HEK293 (cell line): ENCODE measurements around the gene RCAN2.

Experiments used
- FEZF1 ChIP-seq: fragments of 450-650 bp; formaldehyde crosslinking; IDR thresholded peaks from 2 replicates; pipeline ENCODE4 v1.5.1; 2016; ENCODE audit warnings: missing biosample characterization, missing genetic modification characterization
- GFI1B ChIP-seq: fragments of 450-650 bp; formaldehyde crosslinking; IDR thresholded peaks from 2 replicates; pipeline ENCODE4 v1.5.1; 2016; ENCODE audit warnings: missing biosample characterization, missing genetic modification characterization
- HOXC10 ChIP-seq: sonication (generic); formaldehyde crosslinking; IDR thresholded peaks from 2 replicates; pipeline ENCODE4 v1.8.1; 2023; ENCODE audit warnings: mild to moderate bottlenecking, missing genetic modification reagents
- KLF17 ChIP-seq: fragments of 450-650 bp; formaldehyde crosslinking; IDR thresholded peaks from 2 replicates; pipeline ENCODE4 v1.5.1; 2016; ENCODE audit warnings: missing biosample characterization, missing genetic modification characterization
- KLF8 ChIP-seq: fragments of 450-650 bp; formaldehyde crosslinking; IDR thresholded peaks from 2 replicates; pipeline ENCODE4 v1.5.1; 2016; ENCODE audit warnings: missing biosample characterization, missing genetic modification characterization
- MYNN ChIP-seq: fragments of 450-650 bp; formaldehyde crosslinking; IDR thresholded peaks from 2 replicates; pipeline ENCODE4 v1.5.1; 2016; ENCODE audit warnings: missing biosample characterization, missing genetic modification characterization, borderline replicate concordance
- RBAK ChIP-seq: fragments of 450-650 bp; formaldehyde crosslinking; IDR thresholded peaks from 2 replicates; pipeline ENCODE4 v1.5.1; 2016; ENCODE audit warnings: missing biosample characterization, missing genetic modification characterization
- SP3 ChIP-seq: fragments of 450-650 bp; formaldehyde crosslinking; IDR thresholded peaks from 2 replicates; pipeline ENCODE4 v1.5.1; 2016; ENCODE audit warnings: missing biosample characterization, missing genetic modification characterization
- TCF7L2 ChIP-seq: IDR thresholded peaks from 2 replicates; pipeline ENCODE4 v1.6.1; 2011; ENCODE audit warnings: low read depth, mild to moderate bottlenecking, inconsistent platforms, low read length, moderate library complexity, borderline replicate concordance
- YY1 ChIP-seq: fragments of 450-650 bp; formaldehyde crosslinking; IDR thresholded peaks from 2 replicates; pipeline ENCODE4 v1.5.1; 2018; ENCODE audit warnings: missing biosample characterization, missing genetic modification characterization
- ZBTB21 ChIP-seq: fragments of 450-650 bp; formaldehyde crosslinking; IDR thresholded peaks from 2 replicates; pipeline ENCODE4 v1.5.1; 2017; ENCODE audit warnings: missing biosample characterization, missing genetic modification characterization
- ZBTB48 ChIP-seq: fragments of 450-650 bp; formaldehyde crosslinking; IDR thresholded peaks from 2 replicates; pipeline ENCODE4 v1.5.1; 2016; ENCODE audit warnings: missing biosample characterization, missing genetic modification characterization
- ZBTB6 ChIP-seq: fragments of 450-650 bp; formaldehyde crosslinking; IDR thresholded peaks from 2 replicates; pipeline ENCODE4 v1.5.1; 2017; ENCODE audit warnings: missing biosample characterization, missing genetic modification characterization
- ZNF169 ChIP-seq: fragments of 450-650 bp; formaldehyde crosslinking; IDR thresholded peaks from 2 replicates; pipeline ENCODE4 v1.5.1; 2016; ENCODE audit warnings: missing biosample characterization, missing genetic modification characterization
- ZNF184 ChIP-seq: fragments of 450-650 bp; IDR thresholded peaks from 2 replicates; pipeline ENCODE4 v1.5.1; 2018; ENCODE audit warnings: missing biosample characterization, mild to moderate bottlenecking, missing genetic modification characterization
- ZNF341 ChIP-seq: fragments of 450-650 bp; formaldehyde crosslinking; IDR thresholded peaks from 2 replicates; pipeline ENCODE4; 2016; ENCODE audit warnings: low read depth, missing biosample characterization, missing genetic modification characterization
- ZNF366 ChIP-seq: fragments of 450-650 bp; formaldehyde crosslinking; conservative IDR thresholded peaks from 2 replicates; pipeline ENCODE4 v1.5.1; 2016; ENCODE audit warnings: missing biosample characterization, missing genetic modification characterization
- ZNF398 ChIP-seq: fragments of 450-650 bp; formaldehyde crosslinking; IDR thresholded peaks from 2 replicates; pipeline ENCODE4 v1.5.1; 2017; ENCODE audit warnings: missing biosample characterization, missing genetic modification characterization
- ZNF404 ChIP-seq: fragments of 450-650 bp; formaldehyde crosslinking; IDR thresholded peaks from 2 replicates; pipeline ENCODE4 v1.5.1; 2017; ENCODE audit warnings: missing biosample characterization, missing genetic modification characterization
- ZNF423 ChIP-seq: fragments of 450-650 bp; formaldehyde crosslinking; IDR thresholded peaks from 2 replicates; pipeline ENCODE4 v1.5.1; 2016; ENCODE audit warnings: missing biosample characterization, missing genetic modification characterization
- ZNF433 ChIP-seq: fragments of 450-650 bp; formaldehyde crosslinking; IDR thresholded peaks from 2 replicates; pipeline ENCODE4 v1.5.1; 2016; ENCODE audit warnings: missing biosample characterization, missing genetic modification characterization, low read depth
- ZNF449 ChIP-seq: fragments of 450-650 bp; formaldehyde crosslinking; IDR thresholded peaks from 2 replicates; pipeline ENCODE4 v1.5.1; 2017; ENCODE audit warnings: missing biosample characterization, mild to moderate bottlenecking, missing genetic modification characterization, moderate library complexity
- ZNF580 ChIP-seq: fragments of 450-650 bp; formaldehyde crosslinking; IDR thresholded peaks from 2 replicates; pipeline ENCODE4 v1.5.1; 2016; ENCODE audit warnings: missing biosample characterization, missing genetic modification characterization
- ZNF585B ChIP-seq: fragments of 450-650 bp; formaldehyde crosslinking; IDR thresholded peaks from 2 replicates; pipeline ENCODE4 v1.5.1; 2016; ENCODE audit warnings: missing biosample characterization, missing genetic modification characterization
- ZNF610 ChIP-seq: fragments of 450-650 bp; formaldehyde crosslinking; IDR thresholded peaks from 2 replicates; pipeline ENCODE4 v1.5.1; 2016; ENCODE audit warnings: missing biosample characterization, missing genetic modification characterization, borderline replicate concordance
- ZNF621 ChIP-seq: fragments of 450-650 bp; formaldehyde crosslinking; IDR thresholded peaks from 2 replicates; pipeline ENCODE4 v1.5.1; 2017; ENCODE audit warnings: missing biosample characterization, missing genetic modification characterization
- ZNF658 ChIP-seq: fragments of 450-650 bp; formaldehyde crosslinking; IDR thresholded peaks from 2 replicates; pipeline ENCODE4; 2016; ENCODE audit warnings: missing biosample characterization, missing genetic modification characterization
- ZNF670 ChIP-seq: fragments of 450-650 bp; formaldehyde crosslinking; IDR thresholded peaks from 2 replicates; pipeline ENCODE4 v1.5.1; 2016; ENCODE audit warnings: missing biosample characterization, missing genetic modification characterization, low read depth
- ZNF785 ChIP-seq: fragments of 450-650 bp; formaldehyde crosslinking; IDR thresholded peaks from 2 replicates; pipeline ENCODE4 v1.5.1; 2016; ENCODE audit warnings: missing biosample characterization, missing genetic modification characterization
- ZNF843 ChIP-seq: fragments of 450-650 bp; formaldehyde crosslinking; IDR thresholded peaks from 2 replicates; pipeline ENCODE4 v1.5.1; 2016; ENCODE audit warnings: missing biosample characterization, missing genetic modification characterization
- TF ChIP-seq, protein P1 (sequence below): fragments of 450-650 bp; formaldehyde crosslinking; IDR thresholded peaks from 2 replicates; pipeline ENCODE4 v1.5.1; 2016; ENCODE audit warnings: missing biosample characterization, missing genetic modification characterization
- TF ChIP-seq, protein P2 (sequence below): fragments of 450-650 bp; formaldehyde crosslinking; IDR thresholded peaks from 2 replicates; pipeline ENCODE4 v1.5.1; 2016; ENCODE audit warnings: missing biosample characterization, missing genetic modification characterization

The RCAN2 gene

DNA sequence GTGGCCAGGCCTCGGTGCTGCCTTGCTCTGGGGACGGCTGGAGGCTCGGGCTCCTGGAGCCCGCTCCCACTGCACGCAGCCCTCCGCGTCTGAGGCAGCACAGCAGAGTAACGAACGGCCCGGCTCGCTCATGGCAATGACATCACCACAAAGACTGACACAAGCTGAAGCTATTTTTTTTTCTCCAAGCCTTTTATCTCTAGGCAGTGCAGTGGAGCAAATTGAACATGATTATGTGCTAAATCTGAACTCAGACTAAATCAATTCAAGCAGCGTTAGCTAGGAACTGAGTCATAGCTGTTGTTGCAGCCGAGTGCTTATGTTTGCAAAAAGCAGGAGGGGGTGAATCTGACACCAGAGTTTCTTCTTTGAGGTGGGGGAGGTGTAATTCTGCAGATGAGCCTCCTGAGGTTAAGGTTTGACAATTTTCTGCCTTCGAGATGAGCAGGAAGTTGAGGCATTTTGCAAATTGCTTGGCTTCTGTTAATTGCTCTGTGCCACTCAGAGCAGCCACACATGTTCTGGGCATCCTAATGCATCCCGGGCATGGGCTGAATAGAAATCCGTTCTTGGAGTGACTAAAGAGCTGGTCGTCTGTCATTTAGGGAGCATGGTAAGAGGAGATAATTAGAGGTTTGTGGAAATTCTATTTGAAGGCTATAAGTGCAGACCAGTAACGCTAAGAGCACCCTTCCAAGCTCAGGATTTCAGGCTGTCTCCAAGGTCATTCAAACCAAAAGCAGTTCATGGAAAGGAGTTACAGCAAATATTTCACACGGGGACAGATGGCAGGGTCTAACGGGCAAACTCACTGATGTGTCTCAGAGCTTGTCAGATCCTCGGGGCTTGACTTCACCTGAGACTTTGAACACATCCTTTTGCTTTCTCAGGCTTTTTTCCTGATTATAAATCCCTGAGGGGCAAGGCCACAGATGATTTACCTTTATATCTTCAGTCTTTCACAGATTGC lies 165.4 kb downstream of the RCAN2 start (continued):
- TF ChIP-seq ZNF398 (tag by site-specific recombination) (peak; percentile 17; the same call in 1 of the 2 replicates), ZNF449 (tag by site-specific recombination) (no peak; the same call in 1 of the 2 replicates), ZNF843 (tag by site-specific recombination) (peak; percentile 73), ZBTB48 (tag by site-specific recombination) (no peak), ZNF658 (tag by site-specific recombination) (no peak), ZBTB6 (no peak), ZNF366 (peak; percentile 76), TCF7L2 (peak; percentile 81), ZBTB21 (peak; percentile 84), ZNF785 (tag by site-specific recombination) (no peak), ZNF580 (tag by site-specific recombination) (no peak), MYNN (no peak), ZNF621 (tag by site-specific recombination) (no peak), YY1 (tag by site-specific recombination) (no peak), ZNF585B (no peak), ZNF341 (tag by site-specific recombination) (peak; percentile 74; the same call in 1 of the 2 replicates), SP3 (tag by site-specific recombination) (no peak), RBAK (peak; percentile 99), ZNF423 (tag by site-specific recombination) (no peak), ZNF184 (tag by site-specific recombination) (0 out of 2 replicates have a peak, but pooled peaks have one; percentile 18), ZNF433 (tag by site-specific recombination) (no peak), HOXC10 (no peak), ZNF670 (no peak), FEZF1 (tag by site-specific recombination) (0 out of 2 replicates have a peak, but pooled peaks have one; percentile 29), GFI1B (tag by site-specific recombination) (peak; percentile 99), ZNF610 (tag by site-specific recombination) (no peak), ZNF404 (no peak), KLF17 (0 out of 2 replicates have a peak, but pooled peaks have one; percentile 51), ZNF169 (tag by site-specific recombination) (no peak), KLF8 (tag by site-specific recombination) (peak; percentile 21; the same call in 1 of the 2 replicates)
- TF ChIP-seq, protein P1, sequence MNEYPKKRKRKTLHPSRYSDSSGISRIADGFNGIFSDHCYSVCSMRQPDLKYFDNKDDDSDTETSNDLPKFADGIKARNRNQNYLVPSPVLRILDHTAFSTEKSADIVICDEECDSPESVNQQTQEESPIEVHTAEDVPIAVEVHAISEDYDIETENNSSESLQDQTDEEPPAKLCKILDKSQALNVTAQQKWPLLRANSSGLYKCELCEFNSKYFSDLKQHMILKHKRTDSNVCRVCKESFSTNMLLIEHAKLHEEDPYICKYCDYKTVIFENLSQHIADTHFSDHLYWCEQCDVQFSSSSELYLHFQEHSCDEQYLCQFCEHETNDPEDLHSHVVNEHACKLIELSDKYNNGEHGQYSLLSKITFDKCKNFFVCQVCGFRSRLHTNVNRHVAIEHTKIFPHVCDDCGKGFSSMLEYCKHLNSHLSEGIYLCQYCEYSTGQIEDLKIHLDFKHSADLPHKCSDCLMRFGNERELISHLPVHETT, result peak; percentile 51; the same call in 1 of the 2 replicates
- TF ChIP-seq, protein P2, sequence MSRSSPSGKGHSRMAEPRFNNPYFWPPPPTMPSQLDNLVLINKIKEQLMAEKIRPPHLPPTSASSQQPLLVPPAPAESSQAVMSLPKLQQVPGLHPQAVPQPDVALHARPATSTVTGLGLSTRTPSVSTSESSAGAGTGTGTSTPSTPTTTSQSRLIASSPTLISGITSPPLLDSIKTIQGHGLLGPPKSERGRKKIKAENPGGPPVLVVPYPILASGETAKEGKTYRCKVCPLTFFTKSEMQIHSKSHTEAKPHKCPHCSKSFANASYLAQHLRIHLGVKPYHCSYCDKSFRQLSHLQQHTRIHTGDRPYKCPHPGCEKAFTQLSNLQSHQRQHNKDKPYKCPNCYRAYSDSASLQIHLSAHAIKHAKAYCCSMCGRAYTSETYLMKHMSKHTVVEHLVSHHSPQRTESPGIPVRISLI, result peak; percentile 89
